Type B pancreatic cell (in vitro differentiated cells): ENCODE results near the gene RFTN2. TPM values are rescaled to one million over a fixed set of nuclear protein-coding genes. Genes with fewer than 3 reads are reported as not detected.
"Not testable (repeated sequence)": the region's sequence is repeated elsewhere in the genome, so short reads cannot be mapped to it uniquely, and the experiment has no call there.

Source experiments
- DNase-seq: peaks from one replicate; pipeline ENCODE4 v3.0.0; 2021; ENCODE audit warnings: mixed read lengths; ENCODE audit not compliant: unreplicated experiment; ENCODE audit errors: extremely low spot score
- H3K27ac Mint-ChIP-seq: 2 replicates; pipeline ENCODE4 v1.8.0; 2021; ENCODE audit warnings: mild to moderate bottlenecking, mixed read lengths
- H3K27me3 Mint-ChIP-seq: 2 replicates; pipeline ENCODE4 v1.8.0; 2021; ENCODE audit warnings: mixed read lengths
- H3K36me3 Mint-ChIP-seq: 2 replicates; pipeline ENCODE4 v1.8.0; 2021; ENCODE audit warnings: mixed read lengths
- H3K4me1 Mint-ChIP-seq: one replicate; pipeline ENCODE4 v1.8.0; 2021; ENCODE audit warnings: mixed read lengths; ENCODE audit not compliant: unreplicated experiment
- H3K4me3 Mint-ChIP-seq: 2 replicates; pipeline ENCODE4 v1.8.0; 2021; ENCODE audit warnings: mild to moderate bottlenecking, mixed read lengths
- H3K9me3 Mint-ChIP-seq: 2 replicates; pipeline ENCODE4 v1.8.0; 2021; ENCODE audit warnings: mixed read lengths
- total RNA-seq: library from RNA; stranded (reverse); gene quantifications from 2 replicates; pipeline ENCODE4 v1.2.1, GENCODE V29; 2021; ENCODE audit warnings: low replicate concordance
- TF ChIP-seq, protein P1 (sequence below): fragments of 200-600 bp; sonication (generic); conservative IDR thresholded peaks from 2 replicates; pipeline ENCODE4 v1.5.0; 2021; ENCODE audit warnings: antibody characterized with exemption, mild to moderate bottlenecking

Gene RFTN2
- total RNA-seq, 1 donor from 2014 or later, result 14.9 TPM

DNA sequence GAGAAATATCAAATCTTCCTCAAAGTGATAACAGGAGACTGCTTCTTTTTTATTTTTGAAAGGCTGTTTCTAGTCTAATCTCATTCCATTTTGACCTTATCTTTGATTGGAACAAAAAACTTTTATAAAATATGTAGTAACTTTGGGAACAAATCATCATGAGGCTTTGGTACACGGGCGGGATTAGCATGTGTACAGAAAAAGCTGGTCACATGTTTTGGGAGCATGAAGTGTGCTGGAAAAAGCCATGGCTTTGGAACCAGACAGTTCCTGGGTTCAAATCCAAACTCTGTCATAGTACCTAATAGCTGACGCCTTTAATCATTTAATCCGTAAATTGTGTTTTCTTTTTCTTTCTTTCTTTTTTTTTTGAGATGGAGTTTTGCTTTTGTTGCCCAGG lies 78.2 kb downstream of the RFTN2 start:
- no peak for DNase-seq
- Mint-ChIP-seq H3K27me3 (no peaks in the 10 kb centered on the region), H3K36me3 (peaks cover 13% of the 10 kb centered on the region), H3K27ac (no peak overlapping the region), H3K4me3 (no peak overlapping the region), H3K9me3 (peaks cover 6% of the 10 kb centered on the region), H3K4me1 (no peaks in the 10 kb centered on the region)
- TF ChIP-seq, protein P1, sequence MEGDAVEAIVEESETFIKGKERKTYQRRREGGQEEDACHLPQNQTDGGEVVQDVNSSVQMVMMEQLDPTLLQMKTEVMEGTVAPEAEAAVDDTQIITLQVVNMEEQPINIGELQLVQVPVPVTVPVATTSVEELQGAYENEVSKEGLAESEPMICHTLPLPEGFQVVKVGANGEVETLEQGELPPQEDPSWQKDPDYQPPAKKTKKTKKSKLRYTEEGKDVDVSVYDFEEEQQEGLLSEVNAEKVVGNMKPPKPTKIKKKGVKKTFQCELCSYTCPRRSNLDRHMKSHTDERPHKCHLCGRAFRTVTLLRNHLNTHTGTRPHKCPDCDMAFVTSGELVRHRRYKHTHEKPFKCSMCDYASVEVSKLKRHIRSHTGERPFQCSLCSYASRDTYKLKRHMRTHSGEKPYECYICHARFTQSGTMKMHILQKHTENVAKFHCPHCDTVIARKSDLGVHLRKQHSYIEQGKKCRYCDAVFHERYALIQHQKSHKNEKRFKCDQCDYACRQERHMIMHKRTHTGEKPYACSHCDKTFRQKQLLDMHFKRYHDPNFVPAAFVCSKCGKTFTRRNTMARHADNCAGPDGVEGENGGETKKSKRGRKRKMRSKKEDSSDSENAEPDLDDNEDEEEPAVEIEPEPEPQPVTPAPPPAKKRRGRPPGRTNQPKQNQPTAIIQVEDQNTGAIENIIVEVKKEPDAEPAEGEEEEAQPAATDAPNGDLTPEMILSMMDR, result no peak

- Mint-ChIP-seq H3K36me3 (peaks cover 13% of the 10 kb centered on the region), H3K9me3 (peaks cover 6% of the 10 kb centered on the region)
These were observed 78.6 kb downstream of the RFTN2 start for GRCh38 chr2:197596766-197597165.

GRCh38 chr2:197591339-197592072 lies 83.9 kb downstream of the RFTN2 start:
- DNase-seq, result no peak

More at GRCh38 chr2:197596766-197597165, 78.6 kb downstream of the RFTN2 start:
- Mint-ChIP-seq H3K27ac (no peak overlapping the region), H3K4me1 (no peaks in the 10 kb centered on the region), H3K27me3 (no peaks in the 10 kb centered on the region), H3K4me3 (no peak overlapping the region)
- TF ChIP-seq, protein P1, result no peak
- no peak for DNase-seq

DNA sequence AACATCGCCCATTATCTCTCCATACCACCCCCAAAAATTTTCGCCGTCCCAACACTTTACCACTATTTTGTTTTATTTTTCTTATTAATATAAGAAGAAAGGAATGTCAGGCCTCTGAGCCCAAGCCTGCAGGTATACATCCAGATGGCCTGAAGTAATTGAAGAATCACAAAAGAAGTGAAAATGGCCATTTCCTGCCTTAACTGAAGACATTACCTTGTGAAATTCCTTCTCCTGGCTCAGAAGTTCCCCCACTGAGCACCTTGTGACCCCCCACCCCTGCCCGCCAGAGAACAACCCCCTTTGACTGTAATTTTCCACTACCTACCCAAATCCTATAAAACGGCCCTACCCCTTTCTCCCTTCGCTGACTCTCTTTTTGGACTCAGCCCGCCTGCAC lies 88.1 kb downstream of the RFTN2 start:
- not testable (repeated sequence) for H3K27ac Mint-ChIP-seq, H3K4me3 Mint-ChIP-seq, H3K9me3 Mint-ChIP-seq, H3K4me1 Mint-ChIP-seq, DNase-seq, H3K27me3 Mint-ChIP-seq
- H3K36me3 Mint-ChIP-seq, result peaks cover 10% of the 10 kb centered on the region

More at GRCh38 chr2:197591339-197592072, 83.9 kb downstream of the RFTN2 start:
- no peak overlapping the region for H3K27ac Mint-ChIP-seq
- H3K4me3 Mint-ChIP-seq, result no peak overlapping the region
- no peaks in the 10 kb centered on the region for H3K27me3 Mint-ChIP-seq
- H3K4me1 Mint-ChIP-seq, result no peaks in the 10 kb centered on the region
- TF ChIP-seq, protein P1, result no peak
- peaks cover 20% of the 10 kb centered on the region for H3K36me3 Mint-ChIP-seq
- no peaks in the 10 kb centered on the region for H3K9me3 Mint-ChIP-seq

- not testable (repeated sequence) for H3K27ac Mint-ChIP-seq, H3K4me1 Mint-ChIP-seq, H3K36me3 Mint-ChIP-seq, H3K4me3 Mint-ChIP-seq, DNase-seq, H3K9me3 Mint-ChIP-seq, H3K27me3 Mint-ChIP-seq
- TF ChIP-seq, protein P1, result peak; percentile 2
These were observed 95.2 kb downstream of the RFTN2 start for GRCh38 chr2:197580166-197580565.

- H3K4me3 Mint-ChIP-seq, DNase-seq, H3K27ac Mint-ChIP-seq, H3K9me3 Mint-ChIP-seq, H3K4me1 Mint-ChIP-seq, H3K27me3 Mint-ChIP-seq: not testable (repeated sequence)
- peaks cover 17% of the 10 kb centered on the region for H3K36me3 Mint-ChIP-seq
These were observed 97.1 kb downstream of the RFTN2 start for GRCh38 chr2:197578294-197578693.
